Activated CD8-positive, alpha-beta memory T cell treated with anti-CD3 and anti-CD28 coated beads for 1 hour (primary cell): ENCODE results near the gene EFCAB5.
"Not testable (repeated sequence)": the region's sequence is repeated elsewhere in the genome, so short reads cannot be mapped to it uniquely, and the experiment has no call there.

ENCODE experiments used
- DNase-seq, 2 donors: peaks; one replicate each; pipeline ENCODE4 v3.0.0-alpha.2; 2020; ENCODE audit warnings: low read depth in 1 of 2; ENCODE audit errors: extremely low read depth in 1 of 2

EFCAB5 gene

GRCh38 chr17:30091771-30092170 is 150.3 kb downstream of the EFCAB5 start:
- DNase-seq, result no peak

- DNase-seq, result no peak
These were observed 151.5 kb downstream of the EFCAB5 start for GRCh38 chr17:30092886-30093285.

GRCh38 chr17:30093463-30094147 is 152.2 kb downstream of the EFCAB5 start:
- DNase-seq, result no peak

GRCh38 chr17:30095507-30096244 is 154.2 kb downstream of the EFCAB5 start:
- no peak for DNase-seq

- no peak for DNase-seq
These were observed 160.4 kb downstream of the EFCAB5 start for GRCh38 chr17:30101686-30102390.

- no peak for DNase-seq
These were observed 162.5 kb downstream of the EFCAB5 start for GRCh38 chr17:30103921-30104320.

- peak in 1 of 2 donors; percentile 53 for DNase-seq
These were observed 163.3 kb downstream of the EFCAB5 start for GRCh38 chr17:30104575-30105339.

- no peak for DNase-seq
These were observed 171.4 kb downstream of the EFCAB5 start for GRCh38 chr17:30112794-30113193.

GRCh38 chr17:30113213-30113612 is 171.8 kb downstream of the EFCAB5 start:
- no peak for DNase-seq

- DNase-seq, result no peak
These were observed 174.9 kb downstream of the EFCAB5 start for GRCh38 chr17:30116345-30116660.

- peak; percentile 78 to 86 for DNase-seq
These were observed 175.5 kb downstream of the EFCAB5 start, which contains the start of gene NSRP1 for GRCh38 chr17:30116661-30117551. Gene NSRP1 (plus strand): TSS chr17:30116816. CDS start chr17:30116844, 28 bp downstream.

- no peak for DNase-seq
These were observed 176.2 kb downstream of the EFCAB5 start for GRCh38 chr17:30117675-30118081.

- not testable (repeated sequence) for DNase-seq
These were observed 177.2 kb downstream of the EFCAB5 start for GRCh38 chr17:30118635-30119034.

GRCh38 chr17:30124273-30124796 is 182.9 kb downstream of the EFCAB5 start:
- no peak for DNase-seq

- no peak for DNase-seq
These were observed 188.7 kb downstream of the EFCAB5 start for GRCh38 chr17:30130121-30130520.

- DNase-seq, result no peak
These were observed 191.2 kb downstream of the EFCAB5 start for GRCh38 chr17:30132615-30133014.

- no peak for DNase-seq
These were observed 191.8 kb downstream of the EFCAB5 start for GRCh38 chr17:30133197-30133596.

- DNase-seq, result no peak
These were observed 193.1 kb downstream of the EFCAB5 start for GRCh38 chr17:30134551-30134950.

GRCh38 chr17:30137158-30137557 is 195.7 kb downstream of the EFCAB5 start:
- DNase-seq, result no peak

GRCh38 chr17:30147860-30148259 is 206.4 kb downstream of the EFCAB5 start:
- not testable (repeated sequence) for DNase-seq
